Uterus (tissue), 4 donors: ENCODE results near the gene BTBD19. TPM values are rescaled to one million over a fixed set of nuclear protein-coding genes. Genes with fewer than 3 reads are reported as not detected.
A peak's percentile ranks its signal among the peaks of the same experiment; 100 is the strongest.
"Not testable (repeated sequence)": the region's sequence is repeated elsewhere in the genome, so short reads cannot be mapped to it uniquely, and the experiment has no call there.

ENCODE experiments used
- DNase-seq, 2 donors: peaks; one replicate each; pipeline ENCODE4 v3.0.0-alpha.2; 2019 to 2020
- H3K27ac ChIP-seq, 2 donors: fragments of 200-600 bp; sonication (generic); 1 replicate in 1 of 2; 2 replicates in 1 of 2; pipeline ENCODE4 v1.5.1; 2016 to 2018
- H3K27me3 ChIP-seq, 2 donors: fragments of 200-600 bp; sonication (generic); one replicate each; pipeline ENCODE4 v1.5.1; 2018 to 2019; ENCODE audit warnings: control low read depth in 1 of 2
- H3K36me3 ChIP-seq, 2 donors: fragments of 200-600 bp; sonication (generic); one replicate each; pipeline ENCODE4 v1.5.1; 2019; ENCODE audit warnings: control low read depth in 1 of 2
- H3K4me1 ChIP-seq, 2 donors: fragments of 200-600 bp; sonication (generic); one replicate each; pipeline ENCODE4 v1.5.1; 2018 to 2019; ENCODE audit warnings: control low read depth in 1 of 2
- H3K4me3 ChIP-seq, 2 donors: fragments of 200-600 bp; sonication (generic); 1 replicate in 1 of 2; 2 replicates in 1 of 2; pipeline ENCODE4 v1.5.1; 2018 to 2019; ENCODE audit warnings: mild to moderate bottlenecking in 1 of 2
- H3K9me3 ChIP-seq, 2 donors: fragments of 200-600 bp; sonication (generic); one replicate each; pipeline ENCODE4 v1.5.1; 2019; ENCODE audit warnings: control low read depth in 1 of 2
- CTCF ChIP-seq, 4 experiments: fragments of 200-600 bp in 2 of 4; fragments of 450-650 bp in 2 of 4; sonication (generic) in 2 of 4; IDR thresholded peaks; one replicate each; pipeline ENCODE4 v1.5.1; 2016 to 2019; ENCODE audit warnings: antibody characterized with exemption in 4 of 4, mild to moderate bottlenecking in 2 of 4, moderate library complexity in 1 of 4
- POLR2A ChIP-seq, 2 donors: fragments of 450-650 bp; IDR thresholded peaks; one replicate each; pipeline ENCODE4 v1.6.1; 2016; ENCODE audit warnings: antibody characterized with exemption in 2 of 2, mild to moderate bottlenecking in 1 of 2, moderate library complexity in 1 of 2
- intact Hi-C: fragments of 100-400 bp; cut with DNase I; formaldehyde crosslinking; loops from one replicate; pipeline ENCODE4 v1.15.1; 2023; ENCODE audit warnings: low total_unique reads
- total RNA-seq, 4 donors: library from RNA; depleted of rRNA in 3 of 4; stranded (reverse); fragments of >200 nt in 3 of 4; gene quantifications; one replicate each; pipeline versions ENCODE4 v1.1.0 to v1.2.4, GENCODE V29; 2014 to 2023
- donor health status: DM: yes; HTN: yes; CAD: no.

The BTBD19 gene
- total RNA-seq, 4 donors from 2014 or later = 3.8 to 41.9 (median 6.6) TPM

GRCh38 chr1:44787506-44787905 lies 20.8 kb upstream of the BTBD19 start:
- Histone ChIP-seq H3K9me3 (no peaks in the 10 kb centered on the region), H3K4me1 (peaks cover 0 to 7% of the 10 kb centered on the region in 2 donors), H3K27ac (no peak overlapping the region), H3K27me3 (no peaks in the 10 kb centered on the region), H3K36me3 (no peaks in the 10 kb centered on the region), H3K4me3 (no peak overlapping the region)
- TF ChIP-seq CTCF (IDR thresholded peaks at IDR 0.05) = no peak
- TF ChIP-seq POLR2A (IDR thresholded peaks at IDR 0.05) = no peak
- intact Hi-C loops = loop anchor here (5.0 to 10.0 kb wide), 2 partner anchors 47 to 225 kb away; partner anchors contain the start of genes HECTD3 and UROD
- DNase-seq = no peak

GRCh38 chr1:44788120-44788860 lies 20.0 kb upstream of the BTBD19 start, which contains the start of gene BEST4:
BEST4 (minus strand) TSS chr1:44788170; CDS start chr1:44787705, 465 bp downstream.
- Histone ChIP-seq H3K27ac (peak within 1 kb of the TSS in 1 of 2 donors; percentile 77), H3K4me3 (no peak within 1 kb of the TSS), H3K9me3 (no peaks in the 10 kb centered on the region), H3K27me3 (no peaks in the 10 kb centered on the region), H3K36me3 (no peaks in the 10 kb centered on the region), H3K4me1 (peaks cover 0 to 7% of the 10 kb centered on the region in 2 donors)
- no peak for DNase-seq
- TF ChIP-seq CTCF (IDR thresholded peaks at IDR 0.05) (no peak), POLR2A (IDR thresholded peaks at IDR 0.05) (no peak)
- intact Hi-C loops = loop anchor here (5.0 to 10.0 kb wide), 2 partner anchors 47 to 224 kb away; partner anchors contain the start of genes HECTD3 and UROD

- no peaks in the 10 kb centered on the region for H3K27me3 ChIP-seq
- H3K9me3 ChIP-seq = no peaks in the 10 kb centered on the region
- no peak for DNase-seq
- TF ChIP-seq POLR2A (IDR thresholded peaks at IDR 0.05) (no peak), CTCF (IDR thresholded peaks at IDR 0.05) (no peak)
- intact Hi-C loops = no loop called here
- no peaks in the 10 kb centered on the region for H3K4me1 ChIP-seq
- H3K4me3 ChIP-seq = no peak overlapping the region
- no peaks in the 10 kb centered on the region for H3K36me3 ChIP-seq
- no peak overlapping the region for H3K27ac ChIP-seq
Observed at GRCh38 chr1:44790968-44791801, 17.1 kb upstream of the BTBD19 start.

GRCh38 chr1:44792736-44793502 lies 15.4 kb upstream of the BTBD19 start:
- DNase-seq = peak; percentile 52 to 66
- no peak for TF ChIP-seq CTCF (IDR thresholded peaks at IDR 0.05)
- no peak for TF ChIP-seq POLR2A (IDR thresholded peaks at IDR 0.05)
- H3K36me3 ChIP-seq = no peaks in the 10 kb centered on the region
- no peaks in the 10 kb centered on the region for H3K4me1 ChIP-seq
- intact Hi-C loops = no loop called here
- H3K27me3 ChIP-seq = no peaks in the 10 kb centered on the region
- H3K9me3 ChIP-seq = no peaks in the 10 kb centered on the region
- H3K4me3 ChIP-seq = no peak overlapping the region
- no peak overlapping the region for H3K27ac ChIP-seq

- H3K27ac ChIP-seq = peak overlapping the region; percentile 88 to 97
- peak in 1 of 2 donors; percentile 8 for DNase-seq
- H3K27me3 ChIP-seq, intact Hi-C loops, H3K4me1 ChIP-seq, H3K4me3 ChIP-seq, H3K36me3 ChIP-seq, H3K9me3 ChIP-seq: not testable (repeated sequence)
Observed at GRCh38 chr1:44797886-44798285, 10.4 kb upstream of the BTBD19 start.
